GM19351 (cell line): ENCODE measurements around the gene ANKRD61.
"Not testable (repeated sequence)": the region's sequence is repeated elsewhere in the genome, so short reads cannot be mapped to it uniquely, and the experiment has no call there.

ENCODE experiments used
- ATAC-seq: cut with Tn5 transposase; IDR thresholded peaks from one replicate; pipeline ENCODE4 v1.9.1; 2021; ENCODE audit warnings: mild to moderate bottlenecking, moderate library complexity; ENCODE audit not compliant: unreplicated experiment

ANKRD61 gene

DNA sequence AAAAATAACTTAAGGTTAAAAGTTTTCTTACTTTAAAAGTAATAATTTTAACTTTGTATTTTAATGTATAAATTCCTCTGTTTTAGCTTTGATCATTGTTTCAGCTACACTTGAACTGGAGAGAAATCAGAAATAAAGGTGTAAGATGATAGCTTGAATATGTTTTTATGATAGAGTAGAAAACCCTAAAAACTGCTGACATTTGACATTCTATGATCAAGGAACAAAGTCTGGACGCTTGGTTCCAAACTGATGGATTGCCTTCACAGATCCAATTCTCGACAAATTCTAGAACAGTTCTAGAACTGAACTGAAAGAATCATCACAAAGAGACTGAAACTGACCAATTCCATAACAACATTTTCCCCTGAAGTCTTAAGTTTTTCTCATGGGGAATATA, at the start of gene ANKRD61:
Gene ANKRD61, plus strand, starts transcription at position 389 of the 400 bp plus-strand sequence. Its CDS starts 0 bp downstream, at position 389.
- ATAC-seq, result no peak

DNA sequence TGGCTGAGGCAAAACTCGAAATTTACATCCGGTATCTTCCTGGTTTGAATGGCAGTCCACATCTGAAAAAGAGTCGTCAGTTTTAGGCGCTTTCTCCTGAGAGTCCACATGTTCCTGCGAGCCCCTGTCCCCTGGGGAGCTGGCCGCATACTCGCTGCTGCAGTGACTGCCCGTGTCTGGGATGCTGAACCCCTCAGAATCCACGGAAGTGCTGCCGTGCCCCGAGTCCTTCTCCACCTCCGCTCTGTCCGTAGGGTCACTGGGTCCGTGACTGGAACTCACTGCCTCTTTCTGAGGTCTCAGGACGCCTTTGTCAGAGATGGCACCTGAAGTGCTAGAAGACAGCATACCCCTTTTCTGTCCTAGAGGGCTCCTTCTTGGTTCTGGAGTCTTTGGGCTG, 44.1 kb upstream of the ANKRD61 start:
- not testable (repeated sequence) for ATAC-seq

DNA sequence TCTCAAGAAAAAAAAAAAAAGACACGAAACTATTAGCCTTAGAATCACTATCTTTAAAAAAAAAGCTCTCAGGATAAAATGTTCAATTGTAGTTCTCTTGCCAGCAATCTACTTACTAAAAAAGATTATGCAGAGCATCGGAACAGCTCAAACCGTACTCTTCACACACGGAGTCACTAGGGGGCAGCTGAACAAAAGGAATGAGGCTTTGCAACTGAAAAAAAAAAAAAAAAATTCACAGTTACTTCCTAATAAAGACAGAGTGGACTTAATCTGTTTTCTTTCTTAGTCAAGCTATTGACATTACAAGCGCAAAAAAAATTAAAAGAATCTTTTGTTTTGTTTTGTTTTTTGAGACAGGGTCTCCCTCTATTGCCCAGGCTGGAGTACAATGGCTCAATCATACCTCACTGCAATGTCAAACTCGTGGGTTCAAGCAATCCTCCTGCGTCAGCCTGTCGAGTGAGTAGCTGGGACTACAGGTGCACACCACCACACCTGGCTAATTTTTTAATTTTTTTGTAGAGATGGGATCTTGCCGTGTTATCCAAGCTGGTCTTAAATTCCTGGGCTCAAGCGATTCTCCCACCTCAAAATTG, 33.9 kb upstream of the ANKRD61 start:
- ATAC-seq, result no peak

DNA sequence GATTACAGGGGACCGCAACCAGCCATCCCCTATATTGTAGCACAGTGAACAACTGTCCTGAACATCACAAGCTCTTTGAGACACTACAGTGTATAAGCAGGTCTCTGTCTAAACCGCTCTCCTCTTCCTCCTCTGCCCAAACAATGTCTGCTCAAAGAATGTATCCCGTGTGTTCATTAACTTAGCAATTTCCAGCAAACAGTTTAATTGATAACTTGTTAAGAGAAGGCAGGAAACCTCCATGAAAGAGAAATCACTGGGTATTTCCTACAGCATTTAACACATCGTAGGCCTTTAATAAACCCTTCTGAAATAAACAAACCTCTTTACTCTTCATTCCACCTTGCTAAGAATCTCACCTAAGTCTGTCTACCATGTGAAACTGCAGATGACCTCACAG, 23.8 kb upstream of the ANKRD61 start:
- no peak for ATAC-seq

DNA sequence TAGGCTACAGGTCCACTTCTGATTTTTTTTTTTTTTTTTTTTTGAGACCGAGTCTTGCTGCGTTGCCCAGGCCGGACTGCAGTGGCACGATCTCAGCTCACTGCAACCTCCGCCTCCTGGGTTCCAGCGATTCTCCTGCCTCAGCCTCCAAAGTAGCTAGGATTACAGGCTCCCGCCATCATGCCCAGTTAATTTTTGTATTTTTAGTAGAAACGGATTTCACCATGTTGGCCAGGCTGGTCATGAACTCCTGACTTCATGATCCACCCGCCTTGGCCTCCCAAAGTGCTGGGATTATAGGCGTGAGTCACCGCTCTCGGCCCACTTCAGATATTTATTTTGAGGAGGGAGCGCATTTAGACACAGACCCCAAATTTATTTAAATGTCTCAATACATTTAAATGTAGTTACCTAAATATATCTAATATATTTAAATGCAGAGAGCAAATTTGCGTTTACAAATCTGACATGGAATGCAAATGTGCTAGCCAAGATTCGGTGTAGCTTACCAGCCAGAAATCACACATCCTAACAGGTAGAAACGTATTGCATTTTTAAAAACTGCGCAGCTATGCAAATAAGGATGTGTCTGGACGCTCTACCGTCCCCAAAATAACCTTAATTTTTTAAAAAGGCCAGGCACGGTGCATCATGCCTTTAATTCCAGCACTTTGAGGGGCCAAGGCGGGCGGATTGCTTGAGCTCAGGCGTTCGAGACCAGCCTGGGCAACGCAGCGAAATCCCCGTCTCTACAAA, 23.2 kb upstream of the ANKRD61 start:
- ATAC-seq, result not testable (repeated sequence)

DNA sequence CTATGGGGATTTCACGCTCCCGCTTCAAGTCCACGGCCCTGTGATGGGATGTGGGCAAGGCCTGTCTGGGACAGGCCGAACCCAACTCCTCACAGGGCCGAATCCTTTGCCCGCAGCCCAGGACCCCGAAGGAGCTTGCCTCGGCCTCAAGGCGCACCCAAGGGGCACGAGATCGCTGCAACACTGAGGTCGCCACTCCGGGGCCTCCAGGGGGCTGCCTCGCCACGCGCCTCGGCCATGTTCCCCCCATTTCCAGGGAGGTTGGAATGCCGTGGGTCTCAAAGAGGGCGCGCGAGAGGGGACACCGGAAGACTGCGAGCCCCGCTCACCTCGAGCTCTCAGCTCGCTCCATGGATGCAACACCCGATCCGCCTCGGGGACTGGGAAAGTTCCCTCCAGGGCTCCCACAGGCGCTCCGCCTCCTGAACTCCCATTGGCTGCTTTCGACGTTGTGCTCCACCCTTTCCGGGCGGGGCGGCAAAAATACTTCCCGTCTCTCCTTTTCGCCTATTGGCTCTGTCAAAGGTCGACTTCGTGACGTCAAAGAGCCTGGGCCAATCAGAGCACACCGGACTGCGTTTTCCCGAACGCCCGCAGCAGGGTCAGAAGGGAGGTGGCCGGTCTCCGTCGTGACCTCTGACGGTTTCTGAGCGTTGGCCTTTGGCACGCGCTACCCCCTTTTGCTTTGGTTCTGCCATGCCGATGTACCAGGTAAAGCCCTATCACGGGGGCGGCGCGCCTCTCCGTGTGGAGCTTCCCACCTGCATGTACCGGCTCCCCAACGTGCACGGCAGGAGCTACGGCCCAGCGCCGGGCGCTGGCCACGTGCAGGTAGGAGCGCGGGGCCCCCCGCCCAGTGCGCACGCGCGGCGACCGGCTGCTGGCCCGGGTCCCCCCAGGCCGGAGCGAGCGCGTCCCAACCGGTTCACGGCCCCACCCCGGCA, 22.2 kb upstream of the ANKRD61 start, which contains the start of the genes AIMP2 and PMS2:
Gene AIMP2, plus strand, starts transcription at position 605 of the 944 bp plus-strand sequence. Its CDS starts 92 bp downstream, at position 697.
Gene PMS2, minus strand, starts transcription at position 382 of the 944 bp plus-strand sequence. Its CDS starts 30 bp downstream, at position 352.
- peak; percentile 91 for ATAC-seq

DNA sequence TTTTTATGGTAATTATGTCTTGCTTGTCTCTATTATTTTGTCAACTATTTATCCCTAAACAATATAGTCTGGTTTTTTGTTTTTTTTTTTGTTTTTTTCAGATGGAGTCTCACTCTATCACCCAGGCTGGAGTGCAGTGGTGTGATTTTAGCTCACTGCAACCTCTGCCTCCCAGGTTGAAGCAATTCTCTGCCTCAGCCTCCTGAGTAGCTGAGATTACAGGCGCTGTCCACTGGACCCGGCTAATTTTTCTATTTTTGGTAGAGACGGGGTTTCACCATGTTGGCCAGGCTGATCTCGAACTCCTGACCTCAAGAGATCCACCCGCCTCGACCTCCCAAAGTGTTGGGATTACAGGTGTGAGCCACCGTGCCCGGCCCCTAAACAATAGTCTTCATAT, 20.8 kb upstream of the ANKRD61 start:
- not testable (repeated sequence) for ATAC-seq

DNA sequence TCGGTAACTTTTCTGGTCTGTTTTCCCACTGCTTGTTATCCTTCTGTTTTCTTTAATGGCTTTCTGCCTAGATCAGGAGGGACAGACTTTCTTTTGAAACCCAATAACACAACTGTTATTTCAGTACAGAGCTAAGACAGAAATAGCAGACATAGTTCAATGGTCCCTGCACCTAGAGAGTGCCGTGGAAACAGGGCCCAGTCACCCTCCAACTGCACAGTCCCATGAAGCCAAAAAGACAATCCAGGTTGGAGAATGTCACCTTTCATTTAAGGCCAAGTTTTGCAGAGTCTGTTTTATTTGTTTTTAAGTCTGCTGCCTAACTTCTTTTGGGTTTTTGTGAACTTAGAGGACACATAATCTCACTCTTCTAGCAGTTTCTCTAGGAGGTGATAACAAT, 19.6 kb upstream of the ANKRD61 start:
- no peak for ATAC-seq

GRCh38 chr7:6012355-6013104, 18.6 kb upstream of the ANKRD61 start:
- ATAC-seq, result no peak

GRCh38 chr7:6015917-6016652, 15.1 kb upstream of the ANKRD61 start:
- no peak for ATAC-seq

GRCh38 chr7:6016653-6016966, 14.6 kb upstream of the ANKRD61 start:
- ATAC-seq, result no peak

- no peak for ATAC-seq
Measured at GRCh38 chr7:6020371-6021286, 10.5 kb upstream of the ANKRD61 start.

GRCh38 chr7:6022707-6023106, 8.5 kb upstream of the ANKRD61 start:
- ATAC-seq, result no peak

- no peak for ATAC-seq
Measured at GRCh38 chr7:6023974-6024435, 7.2 kb upstream of the ANKRD61 start.

DNA sequence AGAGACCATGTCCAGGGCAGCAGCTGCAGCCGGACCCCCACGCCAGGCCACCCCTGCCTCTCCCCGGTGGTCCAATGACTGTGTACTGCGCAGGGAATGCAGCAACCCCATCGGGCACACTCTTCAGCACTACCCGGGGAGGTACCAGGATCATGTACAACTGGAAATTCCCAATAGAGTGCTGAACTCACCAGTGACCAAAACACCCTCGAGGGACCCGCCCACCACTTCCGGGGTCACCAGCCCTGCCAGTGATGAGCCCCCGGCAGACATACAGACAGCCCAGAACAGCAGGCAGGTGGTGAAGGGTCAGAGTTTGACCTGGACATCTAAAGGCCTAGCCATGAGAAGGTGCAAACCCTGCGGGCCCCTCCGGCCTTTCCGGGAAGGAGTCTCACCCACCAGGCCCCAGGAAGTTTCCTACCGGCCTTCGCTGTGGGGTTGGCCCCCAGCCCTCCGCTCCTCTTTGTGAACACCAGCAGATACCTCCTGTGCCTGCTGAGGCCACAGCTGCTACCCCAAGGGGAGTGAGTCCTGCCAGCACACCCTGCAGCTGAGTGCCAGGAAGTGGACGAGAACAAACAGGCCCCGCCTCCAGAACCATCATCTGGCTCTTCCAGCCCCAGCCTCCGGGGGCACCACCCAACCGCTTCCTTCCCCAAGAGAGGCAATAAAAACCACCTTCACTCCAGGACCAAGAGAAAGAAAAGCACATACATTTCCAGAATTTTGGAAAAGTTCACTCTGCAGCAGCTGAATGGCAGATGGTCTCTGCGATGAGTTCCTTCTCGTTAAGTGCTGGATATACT, 5.0 kb upstream of the ANKRD61 start:
- ATAC-seq, result peak; percentile 86

- no peak for ATAC-seq
Measured at GRCh38 chr7:6026820-6027311, 4.3 kb upstream of the ANKRD61 start.

GRCh38 chr7:6027806-6028365, 3.3 kb upstream of the ANKRD61 start:
- no peak for ATAC-seq
